GM19324 (cell line): Measurements from ENCODE around the gene TRAIP.
"Not testable (repeated sequence)": the region's sequence is repeated elsewhere in the genome, so short reads cannot be mapped to it uniquely, and the experiment has no call there.

ENCODE experiments used
- ATAC-seq: cut with Tn5 transposase; IDR thresholded peaks from one replicate; pipeline ENCODE4 v1.9.1; 2021; ENCODE audit warnings: mild to moderate bottlenecking, moderate library complexity; ENCODE audit not compliant: unreplicated experiment, low FRiP score

The TRAIP gene

GRCh38 chr3:49794431-49794830, 61.9 kb downstream of the TRAIP start:
- no peak for ATAC-seq

GRCh38 chr3:49793486-49794085, 62.8 kb downstream of the TRAIP start:
- no peak for ATAC-seq

GRCh38 chr3:49792371-49793150, 63.8 kb downstream of the TRAIP start:
- ATAC-seq: no peak

GRCh38 chr3:49791571-49791970, 64.8 kb downstream of the TRAIP start:
- ATAC-seq: no peak

- ATAC-seq: no peak
Observed at GRCh38 chr3:49790626-49791411, 65.5 kb downstream of the TRAIP start.

- no peak for ATAC-seq
Observed at GRCh38 chr3:49788056-49788455, 68.3 kb downstream of the TRAIP start.

GRCh38 chr3:49787536-49787935, 68.8 kb downstream of the TRAIP start:
- ATAC-seq: no peak

- ATAC-seq: no peak
Observed at GRCh38 chr3:49787182-49787464, 69.2 kb downstream of the TRAIP start.

- ATAC-seq: peak; percentile 96
Observed at GRCh38 chr3:49786357-49787181, 69.8 kb downstream of the TRAIP start, which contains the start of gene IP6K1. TSS of gene IP6K1 (minus strand) at chr3:49786542. CDS start at chr3:49748040, 38,502 bp downstream.

- peak; percentile 45 for ATAC-seq
Observed at GRCh38 chr3:49785565-49786356, 70.6 kb downstream of the TRAIP start.

GRCh38 chr3:49782277-49782676, 74.1 kb downstream of the TRAIP start:
- not testable (repeated sequence) for ATAC-seq

GRCh38 chr3:49781415-49782199, 74.8 kb downstream of the TRAIP start:
- ATAC-seq: no peak

GRCh38 chr3:49780975-49781365, 75.4 kb downstream of the TRAIP start:
- not testable (repeated sequence) for ATAC-seq

- ATAC-seq: no peak
Observed at GRCh38 chr3:49780080-49780974, 76.0 kb downstream of the TRAIP start.

- no peak for ATAC-seq
Observed at GRCh38 chr3:49779358-49780079, 76.8 kb downstream of the TRAIP start.
